Right lobe of liver (tissue), 4 donors: Measurements from ENCODE around the gene ATXN1.

Experiments used
- CTCF ChIP-seq, 4 donors: fragments of 200-600 bp in 3 of 4; fragments of 450-650 bp in 1 of 4; IDR thresholded peaks; one replicate each; pipeline versions ENCODE4 v1.5.1 to v1.8.0; 2016 to 2022; ENCODE audit warnings: antibody characterized with exemption in 4 of 4, mild to moderate bottlenecking in 2 of 4
- POLR2A ChIP-seq: fragments of 450-650 bp; IDR thresholded peaks from one replicate; pipeline ENCODE4 v1.6.1; 2017; ENCODE audit warnings: antibody characterized with exemption, mild to moderate bottlenecking
- donor health status: DM: no; HTN: no; CAD: no.
- donor health status: DM: no; HTN: no; CAD: no.
- donor health status: DM: no; HTN: yes; CAD: no.

DNA sequence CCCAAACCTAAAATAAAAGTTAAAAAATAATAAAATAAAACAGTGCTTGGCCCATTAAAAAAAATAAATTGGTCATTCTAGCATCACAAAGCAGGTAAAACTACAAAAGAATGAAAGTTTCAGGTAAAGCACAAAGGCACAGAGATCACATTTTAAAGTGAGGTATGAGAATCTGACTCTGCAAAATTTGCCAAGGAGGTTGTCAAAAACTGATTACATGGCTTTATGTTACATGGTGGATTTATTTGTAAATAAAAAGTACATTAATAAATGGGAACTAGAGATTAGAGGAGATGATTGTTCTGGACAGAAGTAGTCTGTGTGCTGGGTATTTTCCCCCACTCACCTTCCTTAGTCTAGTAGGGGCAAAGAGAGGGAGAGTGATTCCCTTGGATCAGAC lies 24.2 kb upstream of the ATXN1 start:
- TF ChIP-seq CTCF (IDR thresholded peaks at IDR 0.05) (no peak), POLR2A (no peak)
